Mesendoderm (in vitro differentiated cells): Measurements from ENCODE around the gene FAM131A.
A peak's percentile ranks its signal among the peaks of the same experiment; 100 is the strongest.

Experiments
- DNase-seq: peaks from one replicate; pipeline ENCODE4 v3.0.0; 2013
- H2AK5ac ChIP-seq: 2 replicates; pipeline ENCODE4 v1.6.1; 2013; ENCODE audit warnings: low read length, inconsistent platforms
- H2BK120ac ChIP-seq: 2 replicates; pipeline ENCODE4 v1.6.1; 2013; ENCODE audit warnings: low read depth, mild to moderate bottlenecking, low read length, moderate library complexity, mixed read lengths
- H2BK15ac ChIP-seq: replicated peaks from 2 replicates; pipeline ENCODE4 v1.6.1; 2013; ENCODE audit warnings: low read depth, mild to moderate bottlenecking, moderate library complexity
- H2BK5ac ChIP-seq: 2 replicates; pipeline ENCODE4 v1.6.1; 2013; ENCODE audit warnings: low read length, inconsistent platforms
- H3K18ac ChIP-seq: 2 replicates; pipeline ENCODE4 v1.6.1; 2013; ENCODE audit warnings: mild to moderate bottlenecking, low read length, mixed read lengths
- H3K23ac ChIP-seq: one replicate; pipeline ENCODE4 v1.6.1; 2013; ENCODE audit warnings: low read length
- H3K27ac ChIP-seq: 2 replicates; pipeline ENCODE4 v1.5.1; 2013; ENCODE audit warnings: low read depth, mild to moderate bottlenecking, inconsistent platforms, low read length, moderate library complexity
- H3K27me3 ChIP-seq: 2 replicates; pipeline ENCODE4 v1.6.1; 2013; ENCODE audit warnings: low read length, control low read depth, mild to moderate bottlenecking, inconsistent platforms; ENCODE audit not compliant: insufficient read depth, poor library complexity
- H3K36me3 ChIP-seq: 2 replicates; pipeline ENCODE4 v1.6.1; 2013; ENCODE audit warnings: low read length, inconsistent platforms; ENCODE audit not compliant: control insufficient read depth, insufficient read depth
- H3K4ac ChIP-seq: one replicate; pipeline ENCODE4 v1.6.1; 2013; ENCODE audit warnings: low read depth, mild to moderate bottlenecking, low read length, moderate library complexity
- H3K4me1 ChIP-seq: 2 replicates; pipeline ENCODE4 v1.6.1; 2013; ENCODE audit warnings: low read depth, low read length, inconsistent platforms; ENCODE audit not compliant: control insufficient read depth
- H3K4me2 ChIP-seq: 2 replicates; pipeline ENCODE4 v1.6.1; 2013; ENCODE audit warnings: low read length
- H3K4me3 ChIP-seq: 2 replicates; pipeline ENCODE4 v1.5.1; 2013; ENCODE audit warnings: mild to moderate bottlenecking, low read length
- H3K56ac ChIP-seq: one replicate; pipeline ENCODE4 v1.6.1; 2013; ENCODE audit warnings: low read length
- H3K79me1 ChIP-seq: 2 replicates; pipeline ENCODE4 v1.6.1; 2013; ENCODE audit warnings: low read length, inconsistent platforms
- H3K79me2 ChIP-seq: 2 replicates; pipeline ENCODE4 v1.6.1; 2013; ENCODE audit warnings: mild to moderate bottlenecking, low read length; ENCODE audit not compliant: control insufficient read depth, insufficient read depth
- H3K9ac ChIP-seq: 2 replicates; pipeline ENCODE4 v1.6.1; 2013; ENCODE audit warnings: low read length, inconsistent platforms
- H4K5ac ChIP-seq: one replicate; pipeline ENCODE4 v1.6.1; 2013; ENCODE audit warnings: low read length
- H4K8ac ChIP-seq: one replicate; pipeline ENCODE4 v1.6.1; 2013; ENCODE audit warnings: low read depth, mild to moderate bottlenecking, control low read depth, low read length, moderate library complexity
- WGBS: extraction: QIAGEN DNeasy Blood & Tissue Kit; methylation state at CpG from one replicate; pipeline ENCODE4 v1.1.7; 2013; ENCODE audit warnings: low lambda C conversion rate, missing lambda C conversion rate; ENCODE audit not compliant: insufficient coverage; ENCODE audit errors: extremely low coverage; 5-methylcytosine and 5-hydroxymethylcytosine counted together

The FAM131A gene

DNA sequence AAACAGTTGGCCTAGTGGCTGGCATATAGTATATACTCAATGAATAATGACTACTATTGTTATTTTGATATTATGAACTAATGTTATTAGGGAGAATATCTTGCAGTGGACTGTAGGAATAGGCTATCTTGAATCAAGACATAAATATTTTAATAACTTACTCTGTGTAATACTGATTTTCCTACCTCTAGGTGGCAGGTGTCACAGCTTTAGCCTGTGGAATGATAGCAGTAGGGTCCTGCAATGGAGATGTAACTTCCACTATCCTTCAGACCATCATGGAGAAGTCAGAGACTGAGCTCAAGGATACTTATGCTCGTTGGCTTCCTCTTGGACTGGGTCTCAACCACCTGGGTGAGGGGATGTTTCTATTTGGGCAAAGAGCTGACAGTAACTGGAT, 31.8 kb upstream of the FAM131A start:
- no peak overlapping the region for H4K8ac ChIP-seq
- H3K79me1 ChIP-seq: peaks cover 14% of the 10 kb centered on the region
- H3K4me3 ChIP-seq: no peak overlapping the region
- H3K27me3 ChIP-seq: no peaks in the 10 kb centered on the region
- H2BK5ac ChIP-seq: no peak overlapping the region
- H3K23ac ChIP-seq: no peak overlapping the region
- H3K56ac ChIP-seq: no peak overlapping the region
- DNase-seq: no peak
- H4K5ac ChIP-seq: no peak overlapping the region
- no peak overlapping the region for H3K9ac ChIP-seq
- H3K4me1 ChIP-seq: no peaks in the 10 kb centered on the region
- H3K4ac ChIP-seq: no peak overlapping the region
- no peak overlapping the region for H2BK120ac ChIP-seq
- peaks cover 5% of the 10 kb centered on the region for H3K79me2 ChIP-seq
- no peak overlapping the region for H3K27ac ChIP-seq
- no peak overlapping the region for H3K4me2 ChIP-seq
- no peak overlapping the region for H2BK15ac ChIP-seq
- WGBS: no CpG with 5 or more reads among the region's 1 CpG
- no peak overlapping the region for H2AK5ac ChIP-seq
- H3K36me3 ChIP-seq: peaks cover 48% of the 10 kb centered on the region
- no peak overlapping the region for H3K18ac ChIP-seq

DNA sequence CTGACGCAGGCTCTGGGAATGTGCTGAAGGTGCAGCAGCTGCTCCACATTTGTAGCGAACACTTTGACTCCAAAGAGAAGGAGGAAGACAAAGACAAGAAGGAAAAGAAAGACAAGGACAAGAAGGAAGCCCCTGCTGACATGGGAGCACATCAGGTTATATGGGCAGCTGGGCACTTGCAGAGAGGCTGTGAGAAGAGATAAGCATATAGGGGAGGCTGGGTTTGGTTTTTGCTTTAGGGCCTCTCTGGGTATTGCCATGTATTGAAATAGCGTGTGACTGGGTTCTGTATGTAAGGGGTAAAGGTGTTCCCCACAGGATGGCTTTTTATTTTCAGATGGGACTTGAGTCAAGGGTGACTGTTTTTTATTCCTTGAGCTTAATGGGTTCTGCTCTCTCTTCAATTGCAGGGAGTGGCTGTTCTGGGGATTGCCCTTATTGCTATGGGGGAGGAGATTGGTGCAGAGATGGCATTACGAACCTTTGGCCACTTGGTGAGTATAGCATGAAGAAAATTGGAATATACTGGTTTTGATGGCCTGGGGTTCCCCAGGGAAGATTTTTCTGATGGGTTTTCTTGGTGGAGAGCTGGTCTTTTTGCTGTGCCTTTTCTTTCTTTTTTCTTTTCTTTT, 30.9 kb upstream of the FAM131A start:
- no peak overlapping the region for H3K18ac ChIP-seq
- no peak overlapping the region for H3K4me2 ChIP-seq
- no peak overlapping the region for H2AK5ac ChIP-seq
- H3K56ac ChIP-seq: no peak overlapping the region
- no peak overlapping the region for H2BK15ac ChIP-seq
- no peak overlapping the region for H4K5ac ChIP-seq
- no peak overlapping the region for H3K23ac ChIP-seq
- no peak overlapping the region for H3K4ac ChIP-seq
- no peak overlapping the region for H3K9ac ChIP-seq
- no peak for DNase-seq
- H3K4me3 ChIP-seq: no peak overlapping the region
- H2BK120ac ChIP-seq: no peak overlapping the region
- H2BK5ac ChIP-seq: no peak overlapping the region
- H3K79me1 ChIP-seq: peaks cover 14% of the 10 kb centered on the region
- peaks cover 4% of the 10 kb centered on the region for H3K79me2 ChIP-seq
- H3K4me1 ChIP-seq: no peaks in the 10 kb centered on the region
- H3K36me3 ChIP-seq: peaks cover 47% of the 10 kb centered on the region
- no peaks in the 10 kb centered on the region for H3K27me3 ChIP-seq
- no CpG with 5 or more reads among the region's 4 CpGs for WGBS
- H3K27ac ChIP-seq: no peak overlapping the region
- H4K8ac ChIP-seq: no peak overlapping the region

DNA sequence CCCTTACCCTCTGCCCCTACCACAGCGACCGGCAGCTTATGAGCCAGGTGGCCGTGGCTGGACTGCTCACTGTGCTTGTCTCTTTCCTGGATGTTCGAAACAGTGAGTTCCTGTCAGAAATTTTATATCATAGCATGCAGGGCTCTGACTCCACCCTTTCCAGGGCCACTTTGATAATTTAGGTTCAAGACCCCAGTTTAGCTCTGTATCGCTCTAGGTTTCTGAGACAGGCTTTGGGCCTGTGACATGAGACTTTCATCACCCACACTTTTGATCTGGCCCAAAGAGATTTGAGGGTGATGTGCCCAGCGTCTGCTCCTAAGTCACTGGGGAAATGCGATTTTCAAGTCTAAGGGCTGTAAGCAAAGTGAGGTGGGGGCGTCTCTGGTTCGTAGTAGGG, 29.5 kb upstream of the FAM131A start:
- no peak overlapping the region for H3K4ac ChIP-seq
- no peak for DNase-seq
- no peak overlapping the region for H2BK15ac ChIP-seq
- no peak overlapping the region for H4K8ac ChIP-seq
- H3K23ac ChIP-seq: no peak overlapping the region
- H2AK5ac ChIP-seq: no peak overlapping the region
- peaks cover 36% of the 10 kb centered on the region for H3K36me3 ChIP-seq
- H2BK120ac ChIP-seq: no peak overlapping the region
- H3K27me3 ChIP-seq: no peaks in the 10 kb centered on the region
- H3K79me1 ChIP-seq: peaks cover 5% of the 10 kb centered on the region
- H3K9ac ChIP-seq: no peak overlapping the region
- no peaks in the 10 kb centered on the region for H3K4me1 ChIP-seq
- H3K27ac ChIP-seq: no peak overlapping the region
- no peak overlapping the region for H3K4me3 ChIP-seq
- H3K4me2 ChIP-seq: no peak overlapping the region
- H3K79me2 ChIP-seq: no peaks in the 10 kb centered on the region
- 100% methylated on average over 2 of the region's 9 CpGs for WGBS
- no peak overlapping the region for H4K5ac ChIP-seq
- H3K18ac ChIP-seq: no peak overlapping the region
- no peak overlapping the region for H2BK5ac ChIP-seq
- no peak overlapping the region for H3K56ac ChIP-seq

DNA sequence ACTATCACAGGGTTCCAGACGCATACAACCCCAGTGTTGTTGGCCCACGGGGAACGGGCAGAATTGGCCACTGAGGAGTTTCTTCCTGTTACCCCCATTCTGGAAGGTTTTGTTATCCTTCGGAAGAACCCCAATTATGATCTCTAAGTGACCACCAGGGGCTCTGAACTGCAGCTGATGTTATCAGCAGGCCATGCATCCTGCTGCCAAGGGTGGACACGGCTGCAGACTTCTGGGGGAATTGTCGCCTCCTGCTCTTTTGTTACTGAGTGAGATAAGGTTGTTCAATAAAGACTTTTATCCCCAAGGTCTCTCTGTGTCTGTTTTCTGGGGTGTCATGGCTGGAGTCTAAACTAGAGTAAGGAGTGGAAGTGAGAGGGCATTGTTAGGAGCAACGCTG, 28.7 kb upstream of the FAM131A start:
- no peak overlapping the region for H2BK5ac ChIP-seq
- no peak overlapping the region for H3K4me3 ChIP-seq
- no peak overlapping the region for H3K56ac ChIP-seq
- no peak overlapping the region for H4K5ac ChIP-seq
- no peaks in the 10 kb centered on the region for H3K27me3 ChIP-seq
- no peak overlapping the region for H3K4me2 ChIP-seq
- no CpG with 5 or more reads among the region's 7 CpGs for WGBS
- H2AK5ac ChIP-seq: no peak overlapping the region
- no peak overlapping the region for H4K8ac ChIP-seq
- H3K23ac ChIP-seq: no peak overlapping the region
- H2BK120ac ChIP-seq: no peak overlapping the region
- no peak overlapping the region for H3K9ac ChIP-seq
- H3K79me2 ChIP-seq: no peaks in the 10 kb centered on the region
- H3K4me1 ChIP-seq: no peaks in the 10 kb centered on the region
- no peak overlapping the region for H3K4ac ChIP-seq
- DNase-seq: no peak
- H2BK15ac ChIP-seq: no peak overlapping the region
- peaks cover 30% of the 10 kb centered on the region for H3K36me3 ChIP-seq
- H3K27ac ChIP-seq: no peak overlapping the region
- peaks cover 2% of the 10 kb centered on the region for H3K79me1 ChIP-seq
- no peak overlapping the region for H3K18ac ChIP-seq

DNA sequence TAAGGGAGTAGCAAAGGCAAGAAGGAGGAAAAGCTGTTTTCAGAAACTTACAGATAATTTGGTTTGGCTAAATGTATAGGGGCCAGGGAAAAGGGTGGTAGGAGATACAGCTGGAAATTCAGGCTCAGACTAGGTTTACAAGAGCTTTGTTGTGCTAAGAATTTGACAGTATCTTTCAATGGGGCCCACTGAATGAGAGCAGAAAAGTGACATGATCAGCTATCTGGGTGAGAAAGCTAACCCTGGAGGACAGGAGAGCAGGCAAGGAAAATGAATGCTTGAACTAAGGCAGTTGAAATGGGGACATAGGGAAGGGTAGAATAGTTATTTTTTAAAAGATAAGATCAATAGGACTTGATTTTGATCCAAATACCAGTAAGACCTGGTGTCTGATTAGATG, 25.8 kb upstream of the FAM131A start:
- no peak for DNase-seq
- no peak overlapping the region for H3K4me2 ChIP-seq
- H3K18ac ChIP-seq: no peak overlapping the region
- no peak overlapping the region for H3K4me3 ChIP-seq
- peaks cover 2% of the 10 kb centered on the region for H3K4me1 ChIP-seq
- no peak overlapping the region for H2BK15ac ChIP-seq
- peaks cover 13% of the 10 kb centered on the region for H3K36me3 ChIP-seq
- no peak overlapping the region for H2AK5ac ChIP-seq
- H3K56ac ChIP-seq: no peak overlapping the region
- H3K4ac ChIP-seq: no peak overlapping the region
- H2BK5ac ChIP-seq: no peak overlapping the region
- no peak overlapping the region for H3K23ac ChIP-seq
- H4K5ac ChIP-seq: no peak overlapping the region
- H3K79me2 ChIP-seq: peaks cover 21% of the 10 kb centered on the region
- no peak overlapping the region for H3K27ac ChIP-seq
- H3K9ac ChIP-seq: no peak overlapping the region
- no peak overlapping the region for H4K8ac ChIP-seq
- H3K27me3 ChIP-seq: no peaks in the 10 kb centered on the region
- no peak overlapping the region for H2BK120ac ChIP-seq
- no peaks in the 10 kb centered on the region for H3K79me1 ChIP-seq

DNA sequence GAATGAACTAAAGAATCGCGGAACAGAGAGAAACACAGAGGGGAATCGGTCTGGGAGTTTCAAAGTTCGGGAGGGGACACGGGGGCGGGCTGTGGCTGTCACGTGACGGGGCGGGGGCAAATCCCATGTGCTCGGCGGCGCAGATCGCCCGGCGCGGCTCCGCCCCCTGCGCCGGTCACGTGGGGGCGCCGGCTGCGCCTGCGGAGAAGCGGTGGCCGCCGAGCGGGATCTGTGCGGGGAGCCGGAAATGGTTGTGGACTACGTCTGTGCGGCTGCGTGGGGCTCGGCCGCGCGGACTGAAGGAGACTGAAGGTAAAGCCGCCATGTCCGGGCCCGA, 23.1 kb upstream of the FAM131A start, which contains the start of gene EIF4G1:
TSS of gene EIF4G1 (plus strand) at position 244 of the 337 bp plus-strand sequence. CDS start 1,191 bp downstream, outside the sequence.
- peak within 1 kb of the TSS; percentile 80 for H2BK5ac ChIP-seq
- H3K23ac ChIP-seq: peak within 1 kb of the TSS; percentile 97
- peaks cover 47% of the 10 kb centered on the region for H3K79me2 ChIP-seq
- peak within 1 kb of the TSS; percentile 83 for H3K4me3 ChIP-seq
- peak within 1 kb of the TSS; percentile 100 for H3K4ac ChIP-seq
- no CpG with 5 or more reads among the region's 40 CpGs for WGBS
- peak within 1 kb of the TSS; percentile 94 for H3K9ac ChIP-seq
- peak within 1 kb of the TSS; percentile 92 for H3K27ac ChIP-seq
- peaks cover 4% of the 10 kb centered on the region for H3K4me1 ChIP-seq
- H3K79me1 ChIP-seq: peaks cover 3% of the 10 kb centered on the region
- no peaks in the 10 kb centered on the region for H3K27me3 ChIP-seq
- H4K8ac ChIP-seq: peak within 1 kb of the TSS; percentile 97
- H2AK5ac ChIP-seq: peak within 1 kb of the TSS; percentile 68
- H3K36me3 ChIP-seq: peaks cover 5% of the 10 kb centered on the region
- peak; percentile 95 for DNase-seq
- H4K5ac ChIP-seq: no peak within 1 kb of the TSS
- no peak within 1 kb of the TSS for H2BK15ac ChIP-seq
- peak within 1 kb of the TSS; percentile 97 for H3K4me2 ChIP-seq
- peak within 1 kb of the TSS; percentile 33 for H2BK120ac ChIP-seq
- peak within 1 kb of the TSS; percentile 100 for H3K18ac ChIP-seq
- H3K56ac ChIP-seq: peak within 1 kb of the TSS; percentile 98
